Umbilical cord (tissue), 2 donors: ENCODE data around the gene ZDHHC14. TPM values are rescaled to one million over a fixed set of nuclear protein-coding genes. Genes with fewer than 3 reads are reported as not detected.

Source experiments
- DNase-seq: peaks from one replicate; pipeline ENCODE4 v3.0.0-alpha.2; 2015; ENCODE audit warnings: low spot score
- total RNA-seq: library from RNA; depleted of rRNA; stranded (reverse); fragments of >200 nt; gene quantifications from one replicate; pipeline ENCODE4 v1.2.3, GENCODE V29; 2014; ENCODE audit warnings: low replicate concordance; ENCODE audit not compliant: insufficient read depth

The ZDHHC14 gene
- total RNA-seq, 1 donor from 2014 or later: 6.5 TPM

GRCh38 chr6:157596461-157596860 is 215.5 kb downstream of the ZDHHC14 start:
- DNase-seq: no peak

GRCh38 chr6:157596886-157597285 is 215.9 kb downstream of the ZDHHC14 start:
- no peak for DNase-seq

- DNase-seq: peak; percentile 64
These were observed 216.7 kb downstream of the ZDHHC14 start for GRCh38 chr6:157597461-157598312.

GRCh38 chr6:157599191-157599590 is 218.2 kb downstream of the ZDHHC14 start:
- no peak for DNase-seq

- no peak for DNase-seq
These were observed 219.8 kb downstream of the ZDHHC14 start for GRCh38 chr6:157600807-157601206.

GRCh38 chr6:157602521-157603295 is 221.7 kb downstream of the ZDHHC14 start:
- DNase-seq: no peak

- no peak for DNase-seq
These were observed 222.4 kb downstream of the ZDHHC14 start for GRCh38 chr6:157603314-157603940.

GRCh38 chr6:157603971-157604370 is 223.0 kb downstream of the ZDHHC14 start:
- DNase-seq: no peak

GRCh38 chr6:157604816-157605215 is 223.8 kb downstream of the ZDHHC14 start:
- DNase-seq: no peak

- no peak for DNase-seq
These were observed 224.5 kb downstream of the ZDHHC14 start for GRCh38 chr6:157605484-157605883.

- DNase-seq: no peak
These were observed 225.5 kb downstream of the ZDHHC14 start for GRCh38 chr6:157606516-157606915.

- DNase-seq: no peak
These were observed 226.5 kb downstream of the ZDHHC14 start for GRCh38 chr6:157607317-157608109.

GRCh38 chr6:157608221-157609075 is 227.5 kb downstream of the ZDHHC14 start:
- no peak for DNase-seq

- no peak for DNase-seq
These were observed 228.1 kb downstream of the ZDHHC14 start for GRCh38 chr6:157609117-157609516.

GRCh38 chr6:157609556-157609955 is 228.6 kb downstream of the ZDHHC14 start:
- no peak for DNase-seq

- no peak for DNase-seq
These were observed 229.5 kb downstream of the ZDHHC14 start for GRCh38 chr6:157610451-157610999.

- DNase-seq: no peak
These were observed 230.4 kb downstream of the ZDHHC14 start for GRCh38 chr6:157611406-157611805.

- DNase-seq: no peak
These were observed 232.1 kb downstream of the ZDHHC14 start for GRCh38 chr6:157613011-157613522.

GRCh38 chr6:157614026-157614568 is 233.1 kb downstream of the ZDHHC14 start:
- DNase-seq: no peak

GRCh38 chr6:157615420-157615769 is 234.4 kb downstream of the ZDHHC14 start:
- peak; percentile 27 for DNase-seq
